HEK293 (cell line): ENCODE measurements around the gene DENND1A.

ENCODE experiments used
- BCL11A ChIP-seq: fragments of 450-650 bp; formaldehyde crosslinking; IDR thresholded peaks from 2 replicates; pipeline ENCODE4 v1.5.1; 2016; ENCODE audit warnings: low read depth, missing biosample characterization, missing genetic modification characterization
- REPIN1 ChIP-seq: fragments of 450-650 bp; formaldehyde crosslinking; IDR thresholded peaks from 2 replicates; pipeline ENCODE4 v1.5.1; 2017; ENCODE audit warnings: missing biosample characterization, missing genetic modification characterization, low read depth
- SP2 ChIP-seq: fragments of 450-650 bp; formaldehyde crosslinking; IDR thresholded peaks from 2 replicates; pipeline ENCODE4 v1.5.1; 2016; ENCODE audit warnings: missing biosample characterization, missing genetic modification characterization
- YY1 ChIP-seq: fragments of 450-650 bp; formaldehyde crosslinking; IDR thresholded peaks from 2 replicates; pipeline ENCODE4 v1.5.1; 2018; ENCODE audit warnings: missing biosample characterization, missing genetic modification characterization
- ZBTB17 ChIP-seq: fragments of 450-650 bp; formaldehyde crosslinking; IDR thresholded peaks from 2 replicates; pipeline ENCODE4 v1.5.1; 2016; ENCODE audit warnings: missing biosample characterization, missing genetic modification characterization
- ZNF221 ChIP-seq: fragments of 450-650 bp; formaldehyde crosslinking; IDR thresholded peaks from 2 replicates; pipeline ENCODE4 v1.5.1; 2017; ENCODE audit warnings: missing biosample characterization, missing genetic modification characterization, borderline replicate concordance
- ZNF549 ChIP-seq: fragments of 450-650 bp; IDR thresholded peaks from 2 replicates; pipeline ENCODE4 v1.5.1; 2018; ENCODE audit warnings: missing biosample characterization, missing genetic modification characterization, mild to moderate bottlenecking, inconsistent platforms, moderate library complexity
- ZNF660 ChIP-seq: fragments of 450-650 bp; IDR thresholded peaks from 2 replicates; pipeline ENCODE4 v1.5.1; 2018; ENCODE audit warnings: missing biosample characterization, mild to moderate bottlenecking, missing genetic modification characterization
- ZNF777 ChIP-seq: fragments of 450-650 bp; formaldehyde crosslinking; IDR thresholded peaks from 2 replicates; pipeline ENCODE4 v1.5.1; 2017; ENCODE audit warnings: missing biosample characterization, missing genetic modification characterization, borderline replicate concordance
- ZSCAN30 ChIP-seq: fragments of 450-650 bp; IDR thresholded peaks from 2 replicates; pipeline ENCODE4 v1.5.1; 2018; ENCODE audit warnings: missing biosample characterization, mild to moderate bottlenecking, missing genetic modification characterization, moderate library complexity
- TF ChIP-seq, protein P1 (sequence below): fragments of 450-650 bp; formaldehyde crosslinking; IDR thresholded peaks from 2 replicates; pipeline ENCODE4 v1.5.1; 2016; ENCODE audit warnings: missing biosample characterization, missing genetic modification characterization
- TF ChIP-seq, protein P2 (sequence below): sonication (generic); formaldehyde crosslinking; IDR thresholded peaks from 2 replicates; pipeline ENCODE4 v1.8.1; 2022; ENCODE audit warnings: mild to moderate bottlenecking, moderate library complexity, missing genetic modification reagents
- TF ChIP-seq, protein P3 (sequence below): IDR thresholded peaks from 2 replicates; pipeline ENCODE4 v1.6.1; 2011; ENCODE audit warnings: mild to moderate bottlenecking, low read depth, low read length, borderline replicate concordance
- TF ChIP-seq, protein P4 (sequence below): fragments of 450-650 bp; formaldehyde crosslinking; IDR thresholded peaks from 2 replicates; pipeline ENCODE4 v1.5.1; 2016; ENCODE audit warnings: missing biosample characterization, missing genetic modification characterization

DNA sequence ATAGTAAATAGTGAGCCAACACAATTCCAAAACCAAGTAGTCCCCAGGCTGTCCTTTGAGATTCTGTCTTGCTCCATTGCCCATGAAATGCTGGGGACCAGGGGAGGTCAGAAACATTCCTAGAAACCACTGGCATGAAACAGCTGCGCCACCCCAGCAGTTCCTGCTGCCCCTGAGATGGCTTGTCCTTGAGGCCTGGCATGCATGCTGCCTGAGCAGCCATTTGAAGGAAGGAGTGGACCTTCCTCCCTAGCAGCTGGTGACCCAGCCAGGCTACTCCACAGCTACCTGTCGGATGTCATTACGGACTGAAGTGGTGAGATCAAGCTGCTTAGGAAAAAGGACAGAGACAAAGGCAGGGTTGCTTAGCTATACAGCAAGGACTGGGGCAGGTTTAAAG, 260.6 kb downstream of the DENND1A start:
- TF ChIP-seq SP2 (tag by site-specific recombination) (no peak), ZNF777 (tag by site-specific recombination) (no peak), YY1 (tag by site-specific recombination) (no peak), REPIN1 (no peak), BCL11A (no peak), ZNF549 (no peak), ZSCAN30 (tag by site-specific recombination) (no peak), ZNF660 (tag by site-specific recombination) (no peak), ZNF221 (tag by site-specific recombination) (no peak), ZBTB17 (tag by site-specific recombination) (no peak)
- TF ChIP-seq, protein P1, sequence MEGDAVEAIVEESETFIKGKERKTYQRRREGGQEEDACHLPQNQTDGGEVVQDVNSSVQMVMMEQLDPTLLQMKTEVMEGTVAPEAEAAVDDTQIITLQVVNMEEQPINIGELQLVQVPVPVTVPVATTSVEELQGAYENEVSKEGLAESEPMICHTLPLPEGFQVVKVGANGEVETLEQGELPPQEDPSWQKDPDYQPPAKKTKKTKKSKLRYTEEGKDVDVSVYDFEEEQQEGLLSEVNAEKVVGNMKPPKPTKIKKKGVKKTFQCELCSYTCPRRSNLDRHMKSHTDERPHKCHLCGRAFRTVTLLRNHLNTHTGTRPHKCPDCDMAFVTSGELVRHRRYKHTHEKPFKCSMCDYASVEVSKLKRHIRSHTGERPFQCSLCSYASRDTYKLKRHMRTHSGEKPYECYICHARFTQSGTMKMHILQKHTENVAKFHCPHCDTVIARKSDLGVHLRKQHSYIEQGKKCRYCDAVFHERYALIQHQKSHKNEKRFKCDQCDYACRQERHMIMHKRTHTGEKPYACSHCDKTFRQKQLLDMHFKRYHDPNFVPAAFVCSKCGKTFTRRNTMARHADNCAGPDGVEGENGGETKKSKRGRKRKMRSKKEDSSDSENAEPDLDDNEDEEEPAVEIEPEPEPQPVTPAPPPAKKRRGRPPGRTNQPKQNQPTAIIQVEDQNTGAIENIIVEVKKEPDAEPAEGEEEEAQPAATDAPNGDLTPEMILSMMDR: no peak
- TF ChIP-seq, protein P2, sequence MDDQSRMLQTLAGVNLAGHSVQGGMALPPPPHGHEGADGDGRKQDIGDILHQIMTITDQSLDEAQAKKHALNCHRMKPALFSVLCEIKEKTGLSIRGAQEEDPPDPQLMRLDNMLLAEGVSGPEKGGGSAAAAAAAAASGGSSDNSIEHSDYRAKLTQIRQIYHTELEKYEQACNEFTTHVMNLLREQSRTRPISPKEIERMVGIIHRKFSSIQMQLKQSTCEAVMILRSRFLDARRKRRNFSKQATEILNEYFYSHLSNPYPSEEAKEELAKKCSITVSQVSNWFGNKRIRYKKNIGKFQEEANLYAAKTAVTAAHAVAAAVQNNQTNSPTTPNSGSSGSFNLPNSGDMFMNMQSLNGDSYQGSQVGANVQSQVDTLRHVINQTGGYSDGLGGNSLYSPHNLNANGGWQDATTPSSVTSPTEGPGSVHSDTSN: no peak
- TF ChIP-seq, protein P3, sequence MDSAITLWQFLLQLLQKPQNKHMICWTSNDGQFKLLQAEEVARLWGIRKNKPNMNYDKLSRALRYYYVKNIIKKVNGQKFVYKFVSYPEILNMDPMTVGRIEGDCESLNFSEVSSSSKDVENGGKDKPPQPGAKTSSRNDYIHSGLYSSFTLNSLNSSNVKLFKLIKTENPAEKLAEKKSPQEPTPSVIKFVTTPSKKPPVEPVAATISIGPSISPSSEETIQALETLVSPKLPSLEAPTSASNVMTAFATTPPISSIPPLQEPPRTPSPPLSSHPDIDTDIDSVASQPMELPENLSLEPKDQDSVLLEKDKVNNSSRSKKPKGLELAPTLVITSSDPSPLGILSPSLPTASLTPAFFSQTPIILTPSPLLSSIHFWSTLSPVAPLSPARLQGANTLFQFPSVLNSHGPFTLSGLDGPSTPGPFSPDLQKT: no peak
- TF ChIP-seq, protein P4, sequence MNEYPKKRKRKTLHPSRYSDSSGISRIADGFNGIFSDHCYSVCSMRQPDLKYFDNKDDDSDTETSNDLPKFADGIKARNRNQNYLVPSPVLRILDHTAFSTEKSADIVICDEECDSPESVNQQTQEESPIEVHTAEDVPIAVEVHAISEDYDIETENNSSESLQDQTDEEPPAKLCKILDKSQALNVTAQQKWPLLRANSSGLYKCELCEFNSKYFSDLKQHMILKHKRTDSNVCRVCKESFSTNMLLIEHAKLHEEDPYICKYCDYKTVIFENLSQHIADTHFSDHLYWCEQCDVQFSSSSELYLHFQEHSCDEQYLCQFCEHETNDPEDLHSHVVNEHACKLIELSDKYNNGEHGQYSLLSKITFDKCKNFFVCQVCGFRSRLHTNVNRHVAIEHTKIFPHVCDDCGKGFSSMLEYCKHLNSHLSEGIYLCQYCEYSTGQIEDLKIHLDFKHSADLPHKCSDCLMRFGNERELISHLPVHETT (tag by site-specific recombination): no peak
